ENCODE data around the gene CCSER1. TPM values are rescaled to one million over a fixed set of nuclear protein-coding genes. Genes with fewer than 3 reads are reported as not detected.

Gene CCSER1
- polyA plus RNA-seq, 1 experiment = not detected

DNA sequence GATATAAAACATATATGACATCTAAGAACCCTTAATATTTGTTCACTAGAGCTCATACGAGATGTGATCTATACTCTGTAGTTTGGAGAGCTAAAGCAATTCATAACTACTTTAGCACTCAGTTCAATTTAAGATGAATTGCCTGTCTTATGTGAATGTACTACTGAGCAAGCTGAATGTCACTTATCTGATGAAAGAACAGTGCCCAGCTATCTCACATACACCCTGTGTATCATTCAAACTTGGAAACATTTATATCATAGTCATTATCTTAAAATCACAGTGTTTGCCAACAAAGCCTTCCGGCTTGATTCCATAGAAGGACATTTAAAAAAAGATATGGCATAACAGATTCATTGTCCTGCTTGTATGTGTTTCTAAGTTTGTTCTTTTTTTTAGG is 639.6 kb downstream of the CCSER1 start:
- Histone ChIP-seq H3K4me3 (ENCODE audit: low read depth, low read length) (no peak overlapping the region), H3K27me3 (ENCODE audit: control insufficient read depth, insufficient read depth, low read length) (no peaks in the 10 kb centered on the region), H3K36me3 (ENCODE audit: control insufficient read depth, insufficient read depth, low read length) (no peaks in the 10 kb centered on the region)
- CTCF ChIA-PET = no interaction called here
- TF ChIP-seq, protein P1, sequence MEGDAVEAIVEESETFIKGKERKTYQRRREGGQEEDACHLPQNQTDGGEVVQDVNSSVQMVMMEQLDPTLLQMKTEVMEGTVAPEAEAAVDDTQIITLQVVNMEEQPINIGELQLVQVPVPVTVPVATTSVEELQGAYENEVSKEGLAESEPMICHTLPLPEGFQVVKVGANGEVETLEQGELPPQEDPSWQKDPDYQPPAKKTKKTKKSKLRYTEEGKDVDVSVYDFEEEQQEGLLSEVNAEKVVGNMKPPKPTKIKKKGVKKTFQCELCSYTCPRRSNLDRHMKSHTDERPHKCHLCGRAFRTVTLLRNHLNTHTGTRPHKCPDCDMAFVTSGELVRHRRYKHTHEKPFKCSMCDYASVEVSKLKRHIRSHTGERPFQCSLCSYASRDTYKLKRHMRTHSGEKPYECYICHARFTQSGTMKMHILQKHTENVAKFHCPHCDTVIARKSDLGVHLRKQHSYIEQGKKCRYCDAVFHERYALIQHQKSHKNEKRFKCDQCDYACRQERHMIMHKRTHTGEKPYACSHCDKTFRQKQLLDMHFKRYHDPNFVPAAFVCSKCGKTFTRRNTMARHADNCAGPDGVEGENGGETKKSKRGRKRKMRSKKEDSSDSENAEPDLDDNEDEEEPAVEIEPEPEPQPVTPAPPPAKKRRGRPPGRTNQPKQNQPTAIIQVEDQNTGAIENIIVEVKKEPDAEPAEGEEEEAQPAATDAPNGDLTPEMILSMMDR (IDR thresholded peaks at IDR 0.05; ENCODE audit: insufficient read depth, low read depth, low read length) = no peak
- POLR2A ChIA-PET = no interaction called here
- no peak for DNase-seq (ENCODE audit: low read depth)

DNA sequence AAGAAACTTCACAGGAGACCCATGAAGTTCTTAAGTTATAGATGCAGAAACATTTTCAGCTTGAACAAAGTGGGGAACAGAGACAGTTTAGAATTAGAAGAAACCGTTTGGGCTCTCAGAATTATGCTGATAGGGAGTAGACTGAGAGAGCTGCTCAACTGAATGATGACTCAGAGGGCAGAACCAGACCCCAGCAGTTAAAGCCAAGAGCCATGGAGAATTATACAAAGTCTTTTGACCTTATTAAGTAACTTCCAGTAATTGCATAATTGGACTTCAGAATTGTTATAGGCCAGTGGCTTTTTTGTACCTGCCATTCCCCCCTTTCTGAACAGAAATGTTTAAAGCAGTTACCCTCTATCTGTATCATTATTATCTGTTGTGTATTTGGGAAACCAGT is 642.1 kb downstream of the CCSER1 start:
- TF ChIP-seq, protein P1 (IDR thresholded peaks at IDR 0.05; ENCODE audit: insufficient read depth, low read depth, low read length) = no peak
- no peak for DNase-seq (ENCODE audit: low read depth)
- no peak overlapping the region for H3K4me3 ChIP-seq (ENCODE audit: low read depth, low read length)
- CTCF ChIA-PET = no interaction called here
- H3K36me3 ChIP-seq (ENCODE audit: control insufficient read depth, insufficient read depth, low read length) = no peaks in the 10 kb centered on the region
- POLR2A ChIA-PET = no interaction called here
- H3K27me3 ChIP-seq (ENCODE audit: control insufficient read depth, insufficient read depth, low read length) = no peaks in the 10 kb centered on the region

DNA sequence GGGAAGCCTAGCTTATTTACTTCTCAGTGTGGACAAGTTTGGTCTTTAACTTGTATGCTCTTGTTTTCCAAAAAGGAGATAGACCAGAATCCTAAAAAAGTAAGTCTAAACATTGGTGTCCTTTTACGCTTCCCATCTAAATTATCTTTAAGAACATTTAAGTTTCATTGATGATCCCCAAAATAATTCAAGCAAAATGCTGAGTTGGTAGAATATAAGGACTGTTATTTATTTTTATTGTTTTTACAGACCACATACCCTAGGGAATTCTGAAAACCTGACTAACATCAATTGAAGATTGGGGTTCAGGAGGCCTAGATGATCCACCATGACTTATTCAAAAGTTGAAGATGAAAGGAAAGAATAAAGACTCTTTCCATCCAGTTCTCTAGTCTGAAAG is 653.0 kb downstream of the CCSER1 start:
- H3K36me3 ChIP-seq (ENCODE audit: control insufficient read depth, insufficient read depth, low read length) = no peaks in the 10 kb centered on the region
- ChIA-PET CTCF (no interaction called here), POLR2A (no interaction called here)
- TF ChIP-seq, protein P1 (IDR thresholded peaks at IDR 0.05; ENCODE audit: insufficient read depth, low read depth, low read length) = no peak
- H3K4me3 ChIP-seq (ENCODE audit: low read depth, low read length) = no peak overlapping the region
- DNase-seq (ENCODE audit: low read depth) = no peak
- H3K27me3 ChIP-seq (ENCODE audit: control insufficient read depth, insufficient read depth, low read length) = no peaks in the 10 kb centered on the region

DNA sequence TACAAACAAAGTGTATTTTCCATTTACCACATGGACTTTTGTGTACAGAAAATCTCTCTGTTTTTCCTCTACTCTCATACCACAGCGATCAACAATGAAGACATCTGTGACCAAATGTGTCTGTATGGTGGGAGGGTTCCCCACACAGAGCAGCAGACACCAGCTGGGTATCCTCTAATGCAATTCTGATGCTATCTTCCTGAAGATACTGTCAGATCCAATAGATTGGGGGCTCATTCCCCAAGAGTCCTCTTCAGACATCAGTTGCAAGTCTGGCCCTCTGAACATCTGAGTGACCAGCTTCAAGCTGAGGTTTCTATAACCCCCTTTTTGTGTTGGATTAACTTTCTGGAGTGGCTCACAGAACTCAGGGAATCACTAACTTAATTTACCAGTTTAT is 659.4 kb downstream of the CCSER1 start:
- DNase-seq (ENCODE audit: low read depth) = no peak
- H3K36me3 ChIP-seq (ENCODE audit: control insufficient read depth, insufficient read depth, low read length) = no peaks in the 10 kb centered on the region
- CTCF ChIA-PET = no interaction called here
- TF ChIP-seq, protein P1 (IDR thresholded peaks at IDR 0.05; ENCODE audit: insufficient read depth, low read depth, low read length) = no peak
- POLR2A ChIA-PET = no interaction called here
- no peak overlapping the region for H3K4me3 ChIP-seq (ENCODE audit: low read depth, low read length)
- H3K27me3 ChIP-seq (ENCODE audit: control insufficient read depth, insufficient read depth, low read length) = no peaks in the 10 kb centered on the region

DNA sequence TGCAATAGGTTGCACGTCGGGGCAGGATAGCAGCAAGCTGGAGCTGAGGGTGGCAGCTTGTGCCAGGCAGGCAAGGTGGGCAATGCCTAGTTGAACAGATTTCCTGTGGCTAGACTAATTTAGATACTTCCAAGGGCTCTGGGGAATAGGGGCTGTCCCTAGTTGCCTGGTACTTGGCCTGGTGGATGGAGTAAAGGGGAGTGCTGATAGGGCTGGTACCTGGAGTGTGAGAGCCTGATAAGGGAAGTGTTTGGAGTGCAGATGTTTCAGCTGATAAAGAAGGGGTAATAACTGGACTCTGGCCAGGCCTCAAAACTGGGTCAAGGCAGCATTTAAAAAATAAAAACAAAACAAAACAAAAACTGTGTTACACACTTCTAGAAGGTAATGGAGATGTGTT is 665.5 kb downstream of the CCSER1 start:
- TF ChIP-seq, protein P1 (IDR thresholded peaks at IDR 0.05; ENCODE audit: insufficient read depth, low read depth, low read length) = no peak
- no peak overlapping the region for H3K4me3 ChIP-seq (ENCODE audit: low read depth, low read length)
- ChIA-PET POLR2A (no interaction called here), CTCF (no interaction called here)
- H3K27me3 ChIP-seq (ENCODE audit: control insufficient read depth, insufficient read depth, low read length) = no peaks in the 10 kb centered on the region
- DNase-seq (ENCODE audit: low read depth) = no peak
- H3K36me3 ChIP-seq (ENCODE audit: control insufficient read depth, insufficient read depth, low read length) = no peaks in the 10 kb centered on the region

Data from BJ (cell line).